Measurements from ENCODE around the gene GPC6. TPM values are rescaled to one million over a fixed set of nuclear protein-coding genes. Genes with fewer than 3 reads are reported as not detected.

Gene GPC6
- polyA plus RNA-seq, 1 donor = 26.7 TPM

DNA sequence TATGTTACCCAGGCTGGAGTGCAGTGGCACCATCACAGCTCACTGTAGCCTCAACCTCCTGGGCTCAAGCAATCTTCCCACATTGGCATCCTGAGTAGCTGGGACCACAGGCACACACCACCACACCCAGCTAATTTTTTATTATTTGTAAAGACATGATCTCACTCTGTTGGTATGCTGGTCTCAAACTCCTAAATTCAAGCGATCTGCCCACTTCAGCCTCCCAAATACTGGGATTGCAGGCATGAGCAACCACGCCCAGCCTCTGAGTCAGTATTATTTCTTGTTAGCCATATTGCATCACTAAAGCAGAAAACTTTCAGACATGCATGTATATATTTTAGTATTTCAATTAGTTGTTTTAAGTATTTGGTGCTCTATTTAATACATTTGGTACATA lies 376.4 kb downstream of the GPC6 start:
- no peak overlapping the region for H3K27ac ChIP-seq (ENCODE audit: low read length)
- H3K4me1 ChIP-seq (ENCODE audit: control insufficient read depth, insufficient read depth, low read length) = no peaks in the 10 kb centered on the region
- H3K9me3 ChIP-seq (ENCODE audit: control insufficient read depth, low read depth, low read length) = no peaks in the 10 kb centered on the region
- no CpG with 5 or more reads among the region's 2 CpGs for WGBS (ENCODE audit: insufficient coverage, low lambda C conversion rate)
- no peak for DNase-seq
- H3K4me3 ChIP-seq (ENCODE audit: low read length) = no peak overlapping the region
- no peaks in the 10 kb centered on the region for H3K27me3 ChIP-seq (ENCODE audit: control insufficient read depth, insufficient read depth, low read length)
- no peaks in the 10 kb centered on the region for H3K36me3 ChIP-seq (ENCODE audit: control insufficient read depth, insufficient read depth, low read length)

DNA sequence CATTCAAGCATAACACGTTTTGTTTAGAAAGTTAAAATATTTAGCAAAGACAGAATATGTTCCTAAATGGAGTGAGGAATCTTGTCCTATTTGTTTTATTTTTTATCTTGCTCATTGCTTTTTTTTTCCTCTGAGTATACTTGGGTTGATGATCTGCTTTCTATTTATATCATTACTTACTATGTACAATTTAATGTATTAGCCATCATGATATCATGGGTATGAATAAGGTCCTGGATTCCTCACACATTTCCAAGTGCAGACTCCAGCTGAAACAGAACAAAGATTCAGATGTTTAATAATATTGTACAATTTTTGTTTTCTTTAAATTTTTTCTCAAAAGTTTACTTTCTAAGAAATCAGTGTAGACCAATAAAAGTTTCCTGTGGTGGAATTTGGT lies 388.2 kb downstream of the GPC6 start:
- Histone ChIP-seq H3K27ac (ENCODE audit: low read length) (no peak overlapping the region), H3K4me3 (ENCODE audit: low read length) (no peak overlapping the region), H3K4me1 (ENCODE audit: control insufficient read depth, insufficient read depth, low read length) (no peaks in the 10 kb centered on the region), H3K27me3 (ENCODE audit: control insufficient read depth, insufficient read depth, low read length) (no peaks in the 10 kb centered on the region), H3K36me3 (ENCODE audit: control insufficient read depth, insufficient read depth, low read length) (no peaks in the 10 kb centered on the region), H3K9me3 (ENCODE audit: control insufficient read depth, low read depth, low read length) (no peaks in the 10 kb centered on the region)
- WGBS (ENCODE audit: insufficient coverage, low lambda C conversion rate) = 100% methylated on average over 1 of the region's 1 CpG
- no peak for DNase-seq

- Histone ChIP-seq H3K27me3 (ENCODE audit: control insufficient read depth, insufficient read depth, low read length) (no peaks in the 10 kb centered on the region), H3K4me1 (ENCODE audit: control insufficient read depth, insufficient read depth, low read length) (no peaks in the 10 kb centered on the region), H3K9me3 (ENCODE audit: control insufficient read depth, low read depth, low read length) (no peaks in the 10 kb centered on the region), H3K4me3 (ENCODE audit: low read length) (no peak overlapping the region), H3K27ac (ENCODE audit: low read length) (no peak overlapping the region), H3K36me3 (ENCODE audit: control insufficient read depth, insufficient read depth, low read length) (no peaks in the 10 kb centered on the region)
- WGBS (ENCODE audit: insufficient coverage, low lambda C conversion rate) = 100% methylated on average over 2 of the region's 2 CpGs
- no peak for DNase-seq
Measured at GRCh38 chr13:93620181-93620765, 393.7 kb downstream of the GPC6 start.

DNA sequence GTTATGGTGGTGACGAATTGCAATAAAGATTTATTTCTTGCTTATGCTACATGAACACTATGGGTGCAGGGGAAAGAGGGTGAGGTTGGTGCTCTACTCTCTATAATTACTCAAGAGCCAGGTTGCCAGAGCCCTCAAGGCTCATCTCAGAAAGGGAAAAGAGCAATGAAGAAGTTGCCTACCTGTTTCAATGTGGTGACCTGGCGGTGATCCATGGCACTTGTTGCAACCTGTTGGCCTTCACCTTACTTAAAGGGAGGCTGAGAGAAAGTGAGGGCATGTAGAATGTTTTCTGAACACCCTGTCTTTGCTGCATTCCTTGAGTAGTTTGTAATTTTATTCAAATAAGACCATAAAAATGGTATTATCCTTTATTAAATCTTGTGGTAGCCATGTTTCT lies 394.4 kb downstream of the GPC6 start:
- Histone ChIP-seq H3K36me3 (ENCODE audit: control insufficient read depth, insufficient read depth, low read length) (no peaks in the 10 kb centered on the region), H3K4me1 (ENCODE audit: control insufficient read depth, insufficient read depth, low read length) (no peaks in the 10 kb centered on the region), H3K27ac (ENCODE audit: low read length) (no peak overlapping the region), H3K4me3 (ENCODE audit: low read length) (no peak overlapping the region), H3K27me3 (ENCODE audit: control insufficient read depth, insufficient read depth, low read length) (no peaks in the 10 kb centered on the region), H3K9me3 (ENCODE audit: control insufficient read depth, low read depth, low read length) (no peaks in the 10 kb centered on the region)
- no peak for DNase-seq
- WGBS (ENCODE audit: insufficient coverage, low lambda C conversion rate) = no CpG with 5 or more reads among the region's 2 CpGs

DNA sequence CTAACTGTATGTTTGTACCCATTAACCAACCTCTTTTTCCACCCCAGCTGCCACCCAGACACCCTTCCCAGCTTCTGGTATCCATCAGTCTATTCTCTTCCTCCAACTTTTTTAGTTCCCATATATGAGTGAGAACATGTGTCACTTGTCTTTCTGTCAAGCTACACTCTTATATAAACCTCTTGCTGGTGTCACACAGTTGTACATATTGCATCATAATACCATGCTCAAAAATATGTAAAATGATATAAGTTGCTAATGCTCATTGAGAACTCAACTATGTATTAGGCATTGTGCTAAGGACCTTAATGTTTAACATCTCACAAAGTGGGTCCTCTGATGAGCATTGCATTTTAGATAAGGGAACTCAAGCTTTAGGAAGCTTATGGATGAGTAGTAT lies 395.4 kb downstream of the GPC6 start:
- Histone ChIP-seq H3K4me3 (ENCODE audit: low read length) (no peak overlapping the region), H3K27ac (ENCODE audit: low read length) (no peak overlapping the region), H3K4me1 (ENCODE audit: control insufficient read depth, insufficient read depth, low read length) (no peaks in the 10 kb centered on the region), H3K9me3 (ENCODE audit: control insufficient read depth, low read depth, low read length) (no peaks in the 10 kb centered on the region), H3K27me3 (ENCODE audit: control insufficient read depth, insufficient read depth, low read length) (no peaks in the 10 kb centered on the region), H3K36me3 (ENCODE audit: control insufficient read depth, insufficient read depth, low read length) (no peaks in the 10 kb centered on the region)
- DNase-seq = no peak

GRCh38 chr13:93624311-93624777 lies 397.7 kb downstream of the GPC6 start:
- no peak overlapping the region for H3K4me3 ChIP-seq (ENCODE audit: low read length)
- H3K4me1 ChIP-seq (ENCODE audit: control insufficient read depth, insufficient read depth, low read length) = no peaks in the 10 kb centered on the region
- no peak overlapping the region for H3K27ac ChIP-seq (ENCODE audit: low read length)
- H3K27me3 ChIP-seq (ENCODE audit: control insufficient read depth, insufficient read depth, low read length) = no peaks in the 10 kb centered on the region
- no peaks in the 10 kb centered on the region for H3K36me3 ChIP-seq (ENCODE audit: control insufficient read depth, insufficient read depth, low read length)
- 76% methylated on average over 2 of the region's 2 CpGs for WGBS (ENCODE audit: insufficient coverage, low lambda C conversion rate)
- DNase-seq = no peak
- no peaks in the 10 kb centered on the region for H3K9me3 ChIP-seq (ENCODE audit: control insufficient read depth, low read depth, low read length)

DNA sequence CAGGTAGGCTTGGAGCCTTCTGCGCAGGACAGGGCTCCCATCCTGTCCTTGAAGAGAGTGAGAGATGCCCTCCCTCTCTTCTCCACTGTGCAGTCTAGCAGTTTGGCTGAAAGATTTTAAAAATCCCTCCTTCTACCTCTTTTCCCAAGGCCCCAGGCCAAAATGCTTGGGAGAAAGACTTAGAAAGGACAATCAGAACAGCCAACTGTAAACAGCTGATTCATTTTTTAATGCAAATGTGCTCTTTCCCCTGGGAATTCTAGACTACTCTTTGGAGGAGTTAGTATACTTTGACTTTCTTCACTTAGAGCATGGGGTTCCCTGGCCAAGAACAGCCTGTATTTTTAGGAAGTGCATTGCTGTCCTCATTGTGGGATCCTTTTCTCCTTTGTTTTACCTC lies 398.9 kb downstream of the GPC6 start:
- no CpG with 5 or more reads among the region's 1 CpG for WGBS (ENCODE audit: insufficient coverage, low lambda C conversion rate)
- no peaks in the 10 kb centered on the region for H3K36me3 ChIP-seq (ENCODE audit: control insufficient read depth, insufficient read depth, low read length)
- DNase-seq = no peak
- H3K27me3 ChIP-seq (ENCODE audit: control insufficient read depth, insufficient read depth, low read length) = no peaks in the 10 kb centered on the region
- no peak overlapping the region for H3K4me3 ChIP-seq (ENCODE audit: low read length)
- no peaks in the 10 kb centered on the region for H3K9me3 ChIP-seq (ENCODE audit: control insufficient read depth, low read depth, low read length)
- no peaks in the 10 kb centered on the region for H3K4me1 ChIP-seq (ENCODE audit: control insufficient read depth, insufficient read depth, low read length)
- no peak overlapping the region for H3K27ac ChIP-seq (ENCODE audit: low read length)

DNA sequence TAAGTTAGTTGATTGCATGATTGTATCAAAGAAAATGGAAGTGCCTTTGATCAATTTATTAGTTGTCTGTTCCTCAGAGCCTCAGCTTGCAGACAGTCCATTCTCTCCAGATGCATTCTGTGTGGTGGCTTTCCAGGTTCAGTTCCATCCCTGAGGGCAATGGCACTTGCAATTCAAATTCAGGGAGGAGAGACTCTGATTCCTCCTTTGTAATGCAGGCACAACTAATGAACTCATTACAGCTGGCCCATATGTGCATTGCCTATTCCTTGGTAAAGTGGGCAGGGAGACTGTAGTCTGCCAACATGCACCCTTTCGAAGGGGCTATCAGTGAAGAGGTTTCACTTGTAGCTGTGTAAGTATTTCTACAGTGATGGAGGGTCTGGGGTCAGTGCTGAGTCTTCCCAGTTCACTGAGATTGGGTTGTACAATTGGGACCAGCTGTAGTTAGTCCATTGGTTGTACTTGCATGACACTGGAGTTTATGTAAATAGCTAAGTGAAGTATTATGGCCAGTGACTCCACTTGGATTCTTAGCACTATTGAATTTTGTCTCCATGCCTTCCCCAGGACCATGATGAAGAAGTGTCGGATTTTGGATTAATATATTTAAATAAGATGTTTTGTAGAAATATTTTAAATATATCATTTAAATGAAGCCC lies 401.7 kb downstream of the GPC6 start:
- no peaks in the 10 kb centered on the region for H3K9me3 ChIP-seq (ENCODE audit: control insufficient read depth, low read depth, low read length)
- no peaks in the 10 kb centered on the region for H3K4me1 ChIP-seq (ENCODE audit: control insufficient read depth, insufficient read depth, low read length)
- no peak overlapping the region for H3K27ac ChIP-seq (ENCODE audit: low read length)
- H3K36me3 ChIP-seq (ENCODE audit: control insufficient read depth, insufficient read depth, low read length) = no peaks in the 10 kb centered on the region
- 100% methylated on average over 1 of the region's 2 CpGs for WGBS (ENCODE audit: insufficient coverage, low lambda C conversion rate)
- no peak for DNase-seq
- H3K27me3 ChIP-seq (ENCODE audit: control insufficient read depth, insufficient read depth, low read length) = no peaks in the 10 kb centered on the region
- no peak overlapping the region for H3K4me3 ChIP-seq (ENCODE audit: low read length)

GRCh38 chr13:93635616-93636032 lies 409.0 kb downstream of the GPC6 start:
- no peak overlapping the region for H3K4me3 ChIP-seq (ENCODE audit: low read length)
- H3K27ac ChIP-seq (ENCODE audit: low read length) = no peak overlapping the region
- WGBS (ENCODE audit: insufficient coverage, low lambda C conversion rate) = no CpG with 5 or more reads among the region's 4 CpGs
- H3K4me1 ChIP-seq (ENCODE audit: control insufficient read depth, insufficient read depth, low read length) = no peaks in the 10 kb centered on the region
- no peaks in the 10 kb centered on the region for H3K9me3 ChIP-seq (ENCODE audit: control insufficient read depth, low read depth, low read length)
- H3K36me3 ChIP-seq (ENCODE audit: control insufficient read depth, insufficient read depth, low read length) = no peaks in the 10 kb centered on the region
- H3K27me3 ChIP-seq (ENCODE audit: control insufficient read depth, insufficient read depth, low read length) = no peaks in the 10 kb centered on the region
- no peak for DNase-seq

DNA sequence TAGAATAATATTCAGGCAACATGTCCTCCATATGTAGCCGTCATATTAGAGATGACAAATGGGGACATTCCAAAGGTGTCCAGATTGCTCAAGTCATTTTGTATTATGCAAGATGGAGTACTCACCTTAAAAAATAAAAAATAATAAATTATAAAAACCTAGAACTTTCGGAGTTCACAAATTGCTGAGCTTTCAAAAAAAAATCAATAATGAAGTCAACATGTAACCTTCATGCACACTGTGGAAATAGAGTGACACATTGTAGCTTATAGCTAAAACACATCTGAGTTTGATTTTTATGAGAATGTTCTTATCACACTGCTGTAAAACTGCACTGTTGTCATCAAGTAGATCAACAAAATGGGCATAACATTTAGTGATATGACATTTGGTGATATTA lies 411.2 kb downstream of the GPC6 start:
- Histone ChIP-seq H3K4me1 (ENCODE audit: control insufficient read depth, insufficient read depth, low read length) (no peaks in the 10 kb centered on the region), H3K4me3 (ENCODE audit: low read length) (no peak overlapping the region), H3K36me3 (ENCODE audit: control insufficient read depth, insufficient read depth, low read length) (no peaks in the 10 kb centered on the region), H3K27me3 (ENCODE audit: control insufficient read depth, insufficient read depth, low read length) (no peaks in the 10 kb centered on the region), H3K27ac (ENCODE audit: low read length) (no peak overlapping the region), H3K9me3 (ENCODE audit: control insufficient read depth, low read depth, low read length) (no peaks in the 10 kb centered on the region)
- WGBS (ENCODE audit: insufficient coverage, low lambda C conversion rate) = 83% methylated on average over 1 of the region's 2 CpGs
- DNase-seq = no peak

DNA sequence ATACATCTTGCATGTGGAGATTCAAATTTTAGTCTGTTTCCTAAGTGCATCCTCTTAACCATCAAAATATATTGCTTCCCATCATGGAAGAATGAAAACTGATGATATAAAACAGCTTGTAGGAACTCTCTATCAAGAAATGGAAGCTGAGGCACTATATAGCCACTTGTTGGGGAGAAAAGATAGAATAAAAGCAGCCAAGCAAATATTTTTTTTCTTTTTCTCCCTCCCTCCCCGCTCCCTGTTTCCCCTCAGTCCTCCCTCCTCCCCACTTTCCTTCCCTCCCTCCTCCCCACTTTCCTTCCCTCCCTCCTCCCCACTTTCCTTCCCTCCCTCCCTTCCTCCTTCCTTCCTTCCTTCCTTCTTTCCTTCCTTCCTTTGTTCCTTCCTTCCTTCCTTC lies 413.8 kb downstream of the GPC6 start:
- no peak for DNase-seq
- Histone ChIP-seq H3K9me3 (ENCODE audit: control insufficient read depth, low read depth, low read length) (no peaks in the 10 kb centered on the region), H3K27ac (ENCODE audit: low read length) (no peak overlapping the region), H3K27me3 (ENCODE audit: control insufficient read depth, insufficient read depth, low read length) (no peaks in the 10 kb centered on the region), H3K36me3 (ENCODE audit: control insufficient read depth, insufficient read depth, low read length) (no peaks in the 10 kb centered on the region), H3K4me3 (ENCODE audit: low read length) (no peak overlapping the region), H3K4me1 (ENCODE audit: control insufficient read depth, insufficient read depth, low read length) (no peaks in the 10 kb centered on the region)
- WGBS (ENCODE audit: insufficient coverage, low lambda C conversion rate) = 89% methylated on average over 1 of the region's 1 CpG
